GM21717 (cell line): ENCODE results near the gene RCN2.
"Not testable (repeated sequence)": the region's sequence is repeated elsewhere in the genome, so short reads cannot be mapped to it uniquely, and the experiment has no call there.

ENCODE experiments used
- ATAC-seq: cut with Tn5 transposase; IDR thresholded peaks from one replicate; pipeline ENCODE4 v1.9.1; 2021; ENCODE audit warnings: mild to moderate bottlenecking, moderate library complexity; ENCODE audit not compliant: unreplicated experiment

RCN2 gene, protein sequence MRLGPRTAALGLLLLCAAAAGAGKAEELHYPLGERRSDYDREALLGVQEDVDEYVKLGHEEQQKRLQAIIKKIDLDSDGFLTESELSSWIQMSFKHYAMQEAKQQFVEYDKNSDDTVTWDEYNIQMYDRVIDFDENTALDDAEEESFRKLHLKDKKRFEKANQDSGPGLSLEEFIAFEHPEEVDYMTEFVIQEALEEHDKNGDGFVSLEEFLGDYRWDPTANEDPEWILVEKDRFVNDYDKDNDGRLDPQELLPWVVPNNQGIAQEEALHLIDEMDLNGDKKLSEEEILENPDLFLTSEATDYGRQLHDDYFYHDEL

GRCh38 chr15:76931397-76932134 is at the start of gene RCN2:
Gene RCN2, plus strand, starts transcription at chr15:76931749. Its CDS starts 93 bp downstream, at chr15:76931842.
- ATAC-seq: peak; percentile 97

DNA sequence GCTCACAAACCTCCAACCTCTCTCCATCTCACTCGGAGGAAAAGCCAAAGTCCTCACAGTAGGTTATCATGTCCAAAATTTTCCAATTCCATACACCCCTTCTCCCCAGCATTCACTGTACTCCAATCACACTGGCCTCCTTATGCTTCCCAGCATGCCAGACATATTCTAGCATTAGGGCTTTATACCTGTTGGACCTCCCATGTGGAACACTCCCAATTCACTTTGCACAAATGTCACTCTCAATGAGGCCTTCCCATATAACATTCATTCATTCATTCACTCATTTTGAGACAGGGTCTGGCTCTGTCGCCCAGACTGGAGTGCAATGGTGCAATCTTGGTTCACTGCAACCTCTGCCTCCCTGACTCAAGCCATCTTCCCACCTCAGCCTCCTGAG is 46.3 kb upstream of the RCN2 start:
- no peak for ATAC-seq

DNA sequence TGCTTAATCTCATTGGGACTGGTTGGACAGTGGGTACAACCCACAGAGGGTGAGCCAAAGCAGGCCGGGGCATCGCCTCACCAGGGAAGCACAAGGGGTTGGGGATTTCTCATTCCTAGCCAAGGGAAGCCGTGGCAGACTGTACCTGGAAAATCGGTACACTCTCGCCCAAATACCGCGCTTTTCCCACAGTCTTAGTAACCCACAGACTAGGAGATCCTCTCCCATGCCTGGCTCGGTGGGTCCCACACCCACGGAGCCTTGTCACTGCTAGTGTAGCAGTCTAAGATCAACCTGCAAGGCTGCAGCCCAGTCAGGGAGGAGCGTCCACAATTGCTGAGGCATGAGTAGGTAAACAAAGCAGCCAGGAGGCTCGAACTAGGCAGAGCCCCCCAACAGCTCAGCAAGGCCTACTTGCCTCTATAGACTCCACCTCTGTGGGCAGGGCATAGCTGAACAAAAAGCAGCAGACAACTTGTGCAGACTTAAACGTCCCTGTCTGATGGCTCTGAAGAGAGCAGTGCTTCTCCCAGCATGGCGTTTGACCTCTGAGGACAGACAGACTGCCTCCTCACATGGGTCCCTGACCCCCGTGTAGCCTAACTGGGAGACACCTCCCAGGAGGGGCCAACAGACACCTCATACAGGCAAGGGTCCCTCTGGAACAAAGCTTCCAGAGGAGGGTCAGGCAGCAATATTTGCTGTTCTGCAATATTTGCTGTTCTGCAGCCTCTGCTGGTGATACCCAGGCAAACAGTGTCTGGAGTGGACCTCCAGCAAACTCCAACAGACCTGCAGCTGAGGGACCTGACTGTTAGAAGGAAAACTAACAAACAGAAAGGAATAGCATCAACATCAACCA is 44.0 kb upstream of the RCN2 start:
- ATAC-seq: not testable (repeated sequence)

DNA sequence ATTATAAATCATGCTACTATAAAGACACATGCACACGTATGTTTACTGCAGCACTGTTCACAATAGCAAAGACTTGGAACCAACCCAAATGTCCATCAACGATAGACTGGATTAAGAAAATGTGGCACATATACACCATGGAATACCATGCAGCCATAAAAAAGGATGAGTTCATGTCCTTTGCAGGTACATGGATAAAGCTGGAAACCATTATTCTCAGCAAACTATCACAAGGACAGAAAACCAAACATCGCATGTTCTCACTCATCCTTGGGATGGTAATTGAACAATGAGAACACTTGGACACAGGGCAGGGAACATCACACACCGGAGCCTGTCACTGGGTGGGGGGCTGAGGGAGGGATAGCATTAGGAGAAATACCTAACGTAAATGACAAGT is 38.7 kb upstream of the RCN2 start:
- not testable (repeated sequence) for ATAC-seq

- no peak for ATAC-seq
These were observed 37.4 kb upstream of the RCN2 start for GRCh38 chr15:76894174-76894573.

GRCh38 chr15:76898102-76898501 is 33.4 kb upstream of the RCN2 start:
- no peak for ATAC-seq

DNA sequence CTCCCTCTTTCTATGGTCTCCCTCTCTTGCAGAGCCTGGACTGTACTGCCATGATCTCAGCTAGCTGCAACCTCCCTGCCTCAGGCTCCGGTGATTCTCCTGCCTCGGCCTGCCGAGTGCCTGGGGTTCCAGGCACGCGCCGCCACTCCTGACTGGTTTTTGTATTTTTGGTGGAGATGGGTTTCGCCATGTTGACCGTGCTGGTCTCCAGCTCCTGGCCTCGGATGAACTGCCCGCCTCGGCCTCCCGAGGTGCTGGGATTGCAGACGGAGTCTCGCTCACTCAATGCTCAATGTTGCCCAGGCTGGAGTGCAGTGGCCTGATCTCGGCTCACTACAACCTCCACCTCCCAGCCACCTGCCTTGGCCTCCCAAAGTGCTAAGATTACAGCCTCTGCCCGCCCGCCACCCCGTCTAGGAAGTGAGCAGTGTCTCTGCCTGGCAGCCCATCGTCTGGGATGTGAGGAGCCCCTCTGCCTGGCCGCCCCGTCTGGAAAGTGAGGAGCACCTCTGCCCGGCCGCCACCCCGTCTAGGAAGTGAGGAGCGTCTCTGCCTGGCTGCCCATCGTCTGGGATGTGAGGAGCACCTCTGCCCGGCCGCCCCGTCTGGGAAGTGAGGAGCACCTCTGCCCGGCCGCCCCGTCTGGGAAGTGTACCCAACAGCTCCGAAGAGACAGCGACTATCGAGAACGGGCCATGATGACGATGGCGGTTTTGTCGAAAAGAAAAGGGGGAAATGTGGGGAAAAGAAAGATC is 32.2 kb upstream of the RCN2 start:
- not testable (repeated sequence) for ATAC-seq

DNA sequence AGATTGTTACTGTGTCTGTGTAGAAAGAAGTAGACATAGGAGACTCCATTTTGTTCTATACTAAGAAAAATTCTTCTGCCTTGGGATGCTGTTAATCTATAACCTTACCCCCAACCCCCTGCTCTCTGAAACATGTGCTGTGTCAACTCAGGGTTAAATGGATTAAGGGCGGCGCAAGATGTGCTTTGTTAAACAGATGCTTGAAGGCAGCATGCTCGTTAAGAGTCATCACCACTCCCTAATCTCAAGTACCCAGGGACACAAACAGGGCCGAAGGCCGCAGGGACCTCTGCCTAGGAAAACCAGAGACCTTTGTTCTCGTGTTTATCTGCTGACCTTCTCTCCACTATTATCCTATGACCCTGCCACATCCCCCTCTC is 31.6 kb upstream of the RCN2 start:
- ATAC-seq: not testable (repeated sequence)

GRCh38 chr15:76901965-76902364 is 29.6 kb upstream of the RCN2 start:
- ATAC-seq: no peak

GRCh38 chr15:76903251-76903681 is 28.3 kb upstream of the RCN2 start:
- ATAC-seq: no peak

GRCh38 chr15:76904461-76905012 is 27.0 kb upstream of the RCN2 start:
- peak; percentile 19 for ATAC-seq

GRCh38 chr15:76905013-76905839 is 26.3 kb upstream of the RCN2 start, which contains the start of gene SCAPER:
Gene SCAPER, minus strand, starts transcription at chr15:76905340. Its CDS starts 21,523 bp downstream, at chr15:76883817.
- peak; percentile 88 for ATAC-seq

GRCh38 chr15:76905855-76906254 is 25.7 kb upstream of the RCN2 start:
- ATAC-seq: no peak

DNA sequence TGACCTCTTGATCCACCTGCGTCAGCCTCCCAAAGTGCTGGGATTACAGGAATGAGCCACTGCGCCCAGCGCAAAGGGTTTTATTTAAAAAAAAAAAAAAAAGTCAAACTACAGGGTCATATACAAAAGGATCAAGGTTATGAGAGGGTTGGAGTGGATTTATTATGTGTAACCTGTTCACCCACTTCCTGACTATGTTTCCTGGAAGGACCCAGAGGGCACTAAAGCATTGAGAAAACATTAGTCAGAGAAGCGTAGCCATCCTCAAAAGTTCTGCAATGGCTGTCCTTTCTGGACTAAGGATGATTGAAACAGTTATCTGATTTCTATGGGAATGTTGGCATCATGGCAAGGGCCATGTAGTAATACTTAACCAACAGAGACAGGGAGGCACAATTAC is 19.1 kb upstream of the RCN2 start:
- ATAC-seq: no peak

DNA sequence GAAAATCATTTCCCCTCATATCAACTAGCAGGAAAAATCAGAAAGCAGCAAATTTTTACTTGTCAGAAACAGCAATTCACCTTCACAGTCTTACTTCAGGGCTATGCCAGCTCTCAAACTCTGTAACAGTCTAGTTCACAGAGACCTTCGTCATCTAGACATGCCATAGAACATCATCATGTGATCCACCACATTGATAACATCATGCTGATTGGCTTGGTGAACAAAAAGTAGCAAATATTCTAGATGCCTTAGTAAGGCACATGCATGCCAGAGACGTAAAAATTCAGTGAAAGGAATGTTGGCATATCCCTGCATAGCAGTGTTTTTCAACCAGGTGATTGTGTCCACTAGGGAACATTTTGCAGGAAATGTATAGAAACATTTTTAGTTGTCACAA is 17.8 kb upstream of the RCN2 start:
- no peak for ATAC-seq

DNA sequence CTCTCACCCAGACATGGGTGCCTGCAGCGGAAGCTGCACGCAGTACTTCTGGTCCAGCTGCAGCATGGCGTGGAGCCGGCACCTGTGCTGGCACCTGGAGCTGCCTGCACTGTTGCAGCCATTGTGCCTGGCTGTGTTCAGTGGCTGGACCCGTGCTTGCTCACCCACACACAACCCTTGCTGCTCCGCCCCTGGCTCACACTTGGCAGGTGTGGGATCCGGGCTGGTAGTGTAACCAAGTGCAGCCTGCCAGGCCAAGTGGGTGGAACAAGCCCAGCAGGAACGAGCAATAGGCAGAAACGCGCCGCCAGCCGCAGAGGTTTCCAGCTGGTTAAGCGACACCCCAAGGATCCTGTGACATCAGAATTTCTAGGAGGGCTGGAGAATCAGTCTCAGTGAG is 15.2 kb upstream of the RCN2 start:
- no peak for ATAC-seq

DNA sequence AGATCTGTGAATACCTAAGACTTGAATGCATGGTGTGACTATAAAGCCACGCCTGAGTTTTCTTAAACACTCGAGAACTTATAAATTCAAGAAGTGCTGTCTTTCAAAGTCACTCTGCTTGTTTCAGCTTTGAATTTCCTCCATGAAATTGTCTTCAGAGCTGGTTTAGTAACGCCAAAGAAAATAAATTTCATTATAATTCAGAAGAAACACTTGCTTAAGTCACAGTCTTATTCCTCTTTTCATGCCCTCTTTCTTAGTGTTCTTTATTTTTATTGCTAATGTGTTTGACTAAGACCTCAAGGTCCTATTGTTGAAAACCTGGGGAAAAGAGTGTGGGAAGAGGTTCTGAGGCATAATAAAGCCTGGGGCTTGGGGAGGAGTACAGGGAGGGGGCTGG is 3.3 kb upstream of the RCN2 start:
- no peak for ATAC-seq

DNA sequence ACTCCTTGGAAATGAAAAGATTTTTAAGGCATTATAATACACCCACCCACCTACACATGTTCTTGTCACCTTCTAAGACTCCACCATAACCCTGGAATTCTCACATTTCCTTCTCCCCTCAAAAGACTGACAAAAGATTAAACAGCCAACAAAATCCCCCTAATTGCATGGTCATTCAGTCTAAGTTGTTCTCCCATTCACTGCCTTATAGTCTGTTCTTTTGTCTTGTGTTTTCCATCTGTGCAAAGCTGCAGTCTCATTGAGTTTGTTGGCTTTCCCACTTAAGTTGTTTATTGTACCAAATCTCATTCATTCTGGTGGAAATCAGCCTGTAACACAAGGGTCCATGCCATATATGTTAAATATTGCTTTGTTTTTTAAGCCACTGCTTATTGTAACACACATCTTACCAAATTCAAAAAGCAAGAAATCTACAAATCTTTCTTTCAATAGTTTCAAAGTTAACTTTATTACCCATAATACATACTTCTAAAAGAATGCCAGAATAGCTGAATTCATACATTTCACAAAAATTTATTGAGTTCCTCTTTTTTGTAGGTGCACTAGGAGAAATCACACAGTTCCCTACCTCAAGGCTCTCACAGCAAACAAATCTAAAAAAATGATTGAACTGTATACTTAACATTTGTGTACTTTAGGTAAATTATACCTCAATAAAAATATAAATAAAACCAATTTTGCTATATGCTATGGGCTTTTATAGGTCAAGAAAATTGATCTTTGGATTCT is 2.4 kb upstream of the RCN2 start:
- no peak for ATAC-seq
